COR-L47 (cell line): ENCODE results near the gene KIRREL3.

ENCODE experiments used
- DNase-seq: peaks from one replicate; lab custom pipeline; 2025; lab: John Stamatoyannopoulos, UW

Gene KIRREL3

DNA sequence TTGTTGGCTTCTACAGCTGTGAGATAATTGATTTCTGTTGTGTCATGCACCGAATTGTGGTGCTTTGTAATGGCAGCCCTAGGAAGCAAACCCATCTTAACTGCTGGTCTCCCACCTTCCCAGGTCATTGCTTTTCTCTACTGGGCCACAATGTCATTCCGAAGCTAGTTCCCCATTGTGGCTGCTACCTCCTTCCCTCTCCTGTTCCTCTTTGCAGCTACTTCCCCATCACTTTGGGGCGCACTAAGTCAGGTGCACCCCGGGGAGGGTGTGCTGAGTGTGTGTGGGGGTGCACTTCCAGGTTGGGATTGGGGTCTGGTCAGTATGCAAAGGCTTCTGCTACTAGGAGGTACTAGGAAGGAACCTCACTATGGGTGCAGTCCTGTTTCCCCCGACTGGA is 535.8 kb downstream of the KIRREL3 start:
- DNase-seq = no peak

DNA sequence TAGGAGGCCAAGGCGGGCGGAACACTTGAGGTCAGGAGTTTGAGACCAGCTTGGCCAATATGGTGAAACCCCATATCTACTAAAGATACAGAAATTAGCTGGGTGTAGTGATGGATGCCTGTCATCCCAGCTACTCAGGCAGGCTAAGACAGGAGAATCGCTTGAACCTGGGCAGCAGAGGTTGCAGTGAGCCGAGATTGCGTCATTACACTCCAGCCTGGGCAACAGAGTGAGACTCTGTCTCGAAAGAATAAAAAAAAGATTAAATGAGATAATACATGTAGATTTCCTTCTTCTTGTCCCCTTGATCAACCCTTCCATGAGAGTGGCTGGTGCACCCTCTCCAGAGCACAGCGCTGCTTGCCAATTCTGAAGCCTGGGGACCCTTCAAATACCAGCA is 538.1 kb downstream of the KIRREL3 start:
- no peak for DNase-seq

DNA sequence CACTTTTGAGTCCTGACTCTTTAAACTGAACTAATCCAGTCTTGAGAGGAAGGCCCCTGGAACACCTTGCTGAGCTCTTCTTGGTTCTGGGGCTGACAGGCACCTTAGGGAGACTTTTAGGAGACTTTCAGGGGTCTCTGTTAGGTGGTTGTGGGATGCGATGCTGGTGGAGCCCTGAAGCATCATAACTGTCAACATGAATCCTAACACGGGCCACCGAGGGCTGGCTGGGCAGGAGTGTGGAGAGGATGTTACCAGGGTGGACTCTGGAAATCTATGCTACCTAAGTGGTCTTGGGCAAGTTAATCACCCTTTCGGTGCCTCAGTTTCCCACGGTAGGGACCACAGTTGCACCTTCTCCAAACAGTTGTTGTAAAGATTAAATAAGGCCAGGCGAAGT is 538.6 kb downstream of the KIRREL3 start:
- DNase-seq = no peak

DNA sequence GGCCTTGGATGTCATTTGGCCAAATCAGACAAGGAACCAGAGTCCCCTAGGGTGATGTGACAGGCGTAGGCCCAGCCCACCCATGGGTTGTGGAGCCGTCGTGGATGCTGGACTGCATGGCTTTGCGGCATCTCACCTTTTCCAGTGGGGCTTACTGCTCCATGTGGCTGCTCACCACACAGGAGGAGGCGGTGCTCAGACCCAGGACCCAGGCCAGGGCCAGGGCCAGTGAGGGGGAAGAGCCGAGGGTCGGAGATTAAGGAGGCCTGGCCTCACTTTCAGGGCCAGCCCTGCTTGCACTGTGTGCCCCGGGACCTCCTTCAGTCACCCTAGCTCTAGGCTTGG is 539.5 kb downstream of the KIRREL3 start:
- DNase-seq = no peak

DNA sequence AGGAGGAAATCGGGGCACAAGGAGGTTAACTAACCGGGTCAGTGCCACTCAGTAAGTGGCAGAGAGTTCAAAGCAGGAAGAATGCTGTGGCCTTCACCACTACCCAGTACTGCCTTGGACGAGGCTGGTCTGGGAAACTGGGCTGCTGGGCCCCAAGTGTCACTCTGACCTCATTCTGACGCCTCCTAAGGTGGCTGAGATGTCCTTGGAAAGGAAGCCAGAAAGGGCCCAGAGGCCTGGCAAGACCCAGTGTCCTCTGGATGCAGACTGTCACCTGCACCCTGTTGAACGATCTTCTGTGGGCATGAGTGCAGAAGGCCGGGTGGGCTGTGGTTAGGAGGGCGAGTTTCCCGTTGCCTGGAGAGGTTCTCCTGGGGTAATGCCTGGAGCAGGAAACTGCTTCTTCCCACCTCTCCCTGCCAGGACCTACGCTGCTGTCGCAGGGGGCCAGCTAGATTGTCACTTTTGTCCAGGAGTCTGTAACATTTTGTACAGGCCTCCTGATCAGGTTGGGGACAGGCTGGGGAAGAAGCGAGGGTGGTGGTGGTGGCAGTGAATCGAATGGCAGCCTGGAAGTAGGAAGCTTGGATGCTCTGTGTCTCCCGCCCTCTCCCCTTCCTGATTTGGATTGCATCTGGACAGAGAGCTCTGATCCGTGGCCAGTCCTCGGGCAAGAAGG is 540.0 kb downstream of the KIRREL3 start:
- no peak for DNase-seq

DNA sequence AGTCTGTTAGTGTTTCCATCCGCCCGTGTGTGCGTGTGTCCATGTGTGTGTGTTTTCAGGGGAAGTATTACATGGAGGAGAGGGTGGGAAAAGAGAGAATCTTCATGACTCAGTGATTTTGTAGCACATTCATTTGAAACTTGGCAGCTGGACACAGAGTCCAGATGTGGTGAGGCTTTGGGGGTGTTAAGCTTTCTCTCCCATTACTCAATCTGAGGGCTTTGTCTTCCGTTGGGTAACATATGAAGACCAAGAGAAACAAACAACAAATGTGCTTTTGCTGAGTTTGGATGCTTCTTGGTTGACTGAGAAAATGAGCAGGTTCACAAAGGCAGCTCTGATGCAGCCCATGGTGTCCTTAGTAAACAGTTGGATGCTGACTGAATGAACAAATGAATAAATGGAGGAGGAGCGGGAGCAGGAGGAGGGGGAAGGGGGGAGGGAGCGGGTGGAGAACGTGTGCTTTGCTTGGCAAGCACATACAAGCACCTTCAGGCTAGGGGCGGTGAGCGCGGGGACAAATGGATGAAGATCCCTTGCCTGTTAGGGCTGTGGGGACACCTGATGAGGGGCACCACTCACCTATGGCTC is 540.8 kb downstream of the KIRREL3 start:
- no peak for DNase-seq

DNA sequence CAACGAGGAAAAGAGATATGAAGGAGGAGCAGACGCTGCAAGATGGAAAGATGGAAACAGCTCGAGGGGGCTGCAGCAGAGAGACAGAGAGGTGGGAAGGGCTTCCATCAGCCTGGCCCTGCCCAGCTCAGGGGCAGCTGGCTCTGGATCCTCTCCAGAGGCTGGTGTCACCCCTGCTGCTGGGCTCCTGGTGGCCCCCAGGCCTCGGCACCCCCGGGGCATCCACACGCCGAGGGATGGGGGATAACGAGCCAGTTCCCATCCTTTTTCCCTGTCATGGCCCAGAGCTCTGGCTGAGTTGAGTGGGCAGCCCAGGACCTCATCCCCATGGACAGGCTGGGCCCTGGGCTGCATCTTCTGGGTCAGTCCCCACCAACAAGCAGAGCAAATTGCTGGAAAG is 542.8 kb downstream of the KIRREL3 start:
- DNase-seq = no peak

DNA sequence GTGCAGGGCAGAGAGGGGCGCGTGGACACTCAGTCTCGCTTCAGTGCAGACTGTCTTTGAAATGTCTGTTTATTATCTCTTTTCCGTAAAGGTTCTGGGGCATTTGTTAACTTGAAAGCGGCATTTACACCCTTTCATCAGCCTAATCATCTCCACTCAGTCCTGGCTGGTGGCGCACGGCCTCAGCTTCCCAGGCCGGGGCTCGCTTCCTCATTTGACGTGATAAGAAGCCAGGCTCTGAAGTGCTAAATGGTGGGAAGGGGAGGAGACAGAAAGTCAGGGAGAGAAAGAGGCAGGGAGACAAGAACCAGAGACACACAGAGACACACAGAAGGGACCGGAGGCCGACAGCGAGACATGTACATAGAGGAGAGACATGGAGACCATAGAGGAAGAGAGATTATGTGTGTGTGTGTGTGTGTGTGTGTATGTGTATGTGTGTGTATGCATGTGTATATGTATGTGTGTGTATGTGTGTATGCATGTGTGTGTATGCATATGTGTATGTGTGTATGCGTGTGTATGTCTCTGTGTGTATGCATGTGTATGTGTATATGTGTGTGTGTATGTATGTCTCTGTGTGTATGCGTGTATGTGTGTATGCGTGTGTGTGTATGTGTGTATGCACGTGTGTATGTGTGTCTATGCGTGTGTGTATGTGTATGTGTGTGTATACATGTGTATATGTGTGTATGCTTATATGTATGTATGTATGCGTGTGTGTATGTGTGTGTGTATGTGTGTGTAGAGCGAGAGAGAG is 543.6 kb downstream of the KIRREL3 start:
- DNase-seq = no peak

DNA sequence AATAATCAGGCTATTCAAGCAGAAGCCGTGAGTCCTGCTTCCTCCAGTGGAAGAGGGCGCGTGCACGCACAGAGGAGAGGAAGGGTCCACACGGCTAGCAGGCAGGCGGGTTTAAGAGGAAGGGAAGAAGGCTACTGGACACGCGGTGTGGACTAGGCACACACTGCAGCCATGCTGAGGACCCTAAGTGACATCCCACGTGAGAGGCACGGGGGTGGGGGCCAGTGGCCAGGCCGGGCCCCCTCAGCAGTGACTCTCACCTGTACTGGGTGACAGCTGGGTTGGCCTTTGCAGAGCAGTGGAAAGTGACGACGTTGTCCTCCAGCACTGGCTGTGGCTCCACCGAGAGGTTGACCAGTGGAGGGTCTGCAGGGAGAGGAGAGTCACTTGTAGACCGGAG is 544.5 kb downstream of the KIRREL3 start:
- DNase-seq = no peak

DNA sequence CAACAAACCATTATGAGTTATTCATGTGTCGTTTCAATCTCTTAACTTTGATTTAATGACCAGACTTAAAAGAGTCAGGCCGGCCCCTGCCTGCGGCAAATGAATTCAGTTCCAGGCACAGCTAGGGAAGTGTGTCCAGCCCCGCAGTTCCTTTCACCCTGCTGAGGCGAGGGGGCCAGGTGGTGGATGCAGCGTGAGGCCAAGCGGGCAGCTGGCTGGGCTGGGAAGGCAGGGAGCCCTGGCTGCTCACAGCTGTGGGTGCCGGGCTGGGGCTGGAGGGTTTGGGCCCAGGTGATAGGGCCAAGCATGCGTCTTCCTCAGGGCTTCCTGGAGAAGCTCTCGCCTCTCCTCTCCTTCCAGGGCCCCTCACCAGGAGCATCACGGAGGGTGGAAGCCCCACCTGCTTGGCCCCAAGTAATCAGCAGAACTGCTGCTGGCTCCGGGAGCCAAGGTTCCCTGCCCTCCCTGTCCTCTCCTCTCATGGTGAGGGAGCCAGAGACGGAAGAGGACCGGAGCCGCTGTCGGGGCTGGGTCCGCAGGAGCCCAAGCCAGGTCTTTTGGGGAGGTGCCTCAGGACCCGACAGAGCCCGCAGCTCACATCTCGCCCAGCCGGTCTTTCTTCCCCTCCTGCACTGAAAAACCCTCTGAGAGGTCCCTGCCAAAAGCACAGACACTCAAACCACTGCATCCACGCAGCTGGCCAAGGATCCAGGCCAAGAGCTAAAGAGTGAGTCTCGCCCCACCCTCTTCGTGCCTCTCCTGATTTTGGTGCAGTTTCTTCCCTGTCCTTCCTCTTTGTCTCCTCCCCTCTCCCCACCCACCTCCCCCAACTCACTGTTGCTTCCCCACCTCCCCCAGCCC is 548.1 kb downstream of the KIRREL3 start:
- DNase-seq = no peak

DNA sequence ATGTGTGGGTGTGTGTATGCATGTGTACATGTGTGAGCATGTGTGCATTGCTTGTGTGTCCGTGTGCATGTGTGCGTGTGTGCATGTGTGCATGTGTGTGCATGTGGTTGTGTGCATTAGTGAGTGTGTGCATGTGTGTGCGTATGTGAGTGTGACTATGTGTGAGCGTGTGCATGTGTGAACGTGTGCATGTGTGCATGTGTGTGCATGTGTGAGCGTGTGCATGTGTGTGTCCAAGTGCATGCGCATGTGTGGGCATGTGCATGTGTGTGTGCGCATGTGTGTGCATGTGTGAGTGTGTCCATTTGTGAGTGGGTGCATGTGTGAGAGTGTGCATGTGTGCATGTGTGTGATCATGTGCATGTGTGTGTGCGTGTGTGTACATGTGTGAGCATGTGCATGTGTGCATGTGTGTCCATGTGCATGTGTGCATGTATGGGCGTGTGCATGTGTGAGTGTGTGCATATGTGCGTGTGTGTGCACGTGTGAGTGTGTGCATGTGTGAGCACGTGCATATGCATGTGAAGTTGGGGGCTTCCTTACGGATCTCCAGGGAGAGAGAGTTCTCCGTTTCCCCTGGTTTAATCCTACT is 549.3 kb downstream of the KIRREL3 start:
- no peak for DNase-seq

DNA sequence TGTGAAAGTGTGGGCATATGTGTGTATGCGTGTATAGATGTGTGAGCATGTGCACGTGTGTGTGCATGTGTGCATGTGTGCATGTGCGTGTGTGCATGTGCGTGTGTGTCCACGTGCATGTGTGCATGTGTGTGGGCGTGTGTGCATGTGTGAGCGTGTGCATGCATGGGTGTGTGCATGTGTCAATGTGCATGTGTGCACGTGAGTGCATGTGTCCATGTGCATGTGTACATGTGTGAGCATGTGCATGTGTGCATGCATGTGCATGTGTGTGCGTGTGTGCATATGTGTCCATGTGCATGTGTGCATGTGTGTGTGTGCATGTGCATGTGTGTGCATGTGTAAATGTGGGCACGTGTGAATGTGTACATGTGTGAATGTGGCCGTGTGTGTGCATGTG is 549.8 kb downstream of the KIRREL3 start:
- DNase-seq = no peak

DNA sequence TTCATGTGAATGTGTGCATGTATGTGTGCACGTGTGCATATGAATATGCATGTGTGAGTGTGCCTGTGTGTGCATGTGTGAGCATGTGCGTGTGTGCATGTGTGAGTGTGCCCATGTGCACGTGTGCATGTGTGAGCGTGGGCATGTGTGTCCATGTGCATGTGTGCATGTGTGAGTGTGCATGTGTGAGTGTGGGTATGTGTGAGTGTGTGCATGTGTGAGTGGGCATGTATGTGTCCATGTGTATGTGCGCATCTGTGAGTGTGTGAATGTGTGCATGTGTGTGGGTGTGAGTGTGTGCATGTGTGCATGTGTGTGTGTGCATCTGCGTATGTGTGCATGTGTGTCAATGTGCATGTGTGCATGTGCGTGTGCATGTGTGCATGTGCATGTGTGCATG is 550.4 kb downstream of the KIRREL3 start:
- DNase-seq = no peak

DNA sequence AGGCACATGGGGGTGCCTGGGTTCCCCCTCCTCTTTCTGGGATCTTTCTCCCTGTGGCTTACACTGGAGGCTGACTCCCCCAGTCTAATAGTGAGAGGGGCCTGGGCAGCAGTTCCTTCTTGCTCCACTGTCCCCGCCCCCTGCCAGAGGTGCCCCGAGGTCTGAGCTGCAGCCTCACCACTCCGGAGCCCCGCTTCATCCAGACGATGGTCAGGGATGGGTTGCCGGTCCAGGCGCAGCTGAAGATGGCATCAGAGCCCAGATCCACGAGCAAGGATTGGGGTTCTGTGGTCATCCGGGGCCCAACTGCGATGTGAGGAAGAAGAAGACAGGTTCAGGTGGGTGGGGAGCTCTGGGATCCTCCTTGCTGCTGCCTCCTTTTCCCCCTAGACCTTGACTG is 554.0 kb downstream of the KIRREL3 start:
- no peak for DNase-seq

DNA sequence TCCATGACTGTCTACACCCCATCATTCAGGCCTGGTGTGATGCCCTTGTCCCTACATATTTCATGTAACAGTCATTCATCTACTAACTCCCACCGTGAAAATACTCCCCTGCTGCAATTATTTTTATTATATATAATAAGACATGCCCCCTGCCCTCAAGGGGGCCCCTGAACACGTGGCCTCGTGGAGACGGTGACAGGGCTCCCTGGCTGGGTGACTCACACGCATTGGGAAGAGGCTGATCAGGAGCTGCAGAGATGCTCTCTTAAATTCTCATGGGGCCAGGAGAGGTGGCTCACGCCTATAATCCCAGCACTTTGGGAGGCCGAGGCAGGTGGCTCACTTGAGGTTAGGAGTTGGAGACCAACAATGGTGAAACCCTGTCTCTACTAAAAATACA is 556.5 kb downstream of the KIRREL3 start:
- no peak for DNase-seq

DNA sequence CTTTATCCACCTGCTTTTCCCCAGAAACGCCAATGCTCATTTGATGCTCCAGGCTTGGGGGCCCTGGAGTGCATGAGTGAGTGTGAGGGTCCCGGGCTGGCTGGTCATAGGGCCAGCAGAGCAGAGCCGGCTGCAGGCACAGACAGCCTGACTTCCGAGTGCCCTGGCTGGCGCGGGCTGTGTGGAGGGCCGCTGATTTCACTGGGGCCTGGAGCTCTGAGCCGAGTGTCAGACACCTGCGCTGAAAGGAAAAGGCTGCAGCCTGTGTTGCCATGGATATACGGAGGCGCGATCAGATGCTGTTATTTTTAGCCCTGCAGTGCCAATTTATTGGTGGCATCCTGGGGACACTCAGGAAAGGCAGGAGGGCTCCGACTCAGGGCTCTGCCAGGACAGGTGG is 557.5 kb downstream of the KIRREL3 start:
- DNase-seq = peak; percentile 29

DNA sequence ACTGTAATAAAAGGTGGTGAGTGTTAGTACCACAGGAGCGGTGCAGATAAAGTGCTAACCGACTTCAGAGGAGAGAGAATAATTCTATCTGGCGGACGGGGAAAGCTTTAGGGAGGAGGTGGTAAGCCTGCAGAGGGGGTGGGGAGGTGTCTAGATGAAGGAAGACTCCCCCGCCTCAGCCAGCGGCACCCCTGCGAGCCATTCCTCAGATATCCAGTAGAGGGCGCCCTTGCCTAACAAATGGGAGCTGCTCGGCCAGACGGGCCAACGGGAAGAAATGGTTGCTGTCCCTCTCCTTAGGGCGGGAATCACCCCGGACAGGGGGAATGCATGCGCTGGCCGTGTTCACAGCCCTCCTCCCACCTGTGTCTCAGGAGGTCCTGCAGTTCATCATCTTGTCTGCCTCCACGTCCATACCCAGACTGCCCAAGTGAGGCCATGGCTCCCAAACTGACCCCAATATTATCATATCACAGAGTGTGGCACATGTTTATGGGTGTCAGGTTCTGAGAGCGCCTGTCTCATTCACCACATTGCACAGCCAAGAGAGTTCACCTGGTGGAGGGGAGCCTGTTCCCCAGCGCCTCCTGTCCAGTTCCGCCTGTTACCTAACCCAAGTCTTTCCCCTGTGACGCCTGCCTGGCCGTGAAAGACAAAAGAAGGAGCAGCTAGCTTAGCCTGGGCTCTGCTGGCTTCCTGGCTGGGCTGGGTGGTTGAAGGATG is 559.6 kb downstream of the KIRREL3 start:
- peak; percentile 75 for DNase-seq

DNA sequence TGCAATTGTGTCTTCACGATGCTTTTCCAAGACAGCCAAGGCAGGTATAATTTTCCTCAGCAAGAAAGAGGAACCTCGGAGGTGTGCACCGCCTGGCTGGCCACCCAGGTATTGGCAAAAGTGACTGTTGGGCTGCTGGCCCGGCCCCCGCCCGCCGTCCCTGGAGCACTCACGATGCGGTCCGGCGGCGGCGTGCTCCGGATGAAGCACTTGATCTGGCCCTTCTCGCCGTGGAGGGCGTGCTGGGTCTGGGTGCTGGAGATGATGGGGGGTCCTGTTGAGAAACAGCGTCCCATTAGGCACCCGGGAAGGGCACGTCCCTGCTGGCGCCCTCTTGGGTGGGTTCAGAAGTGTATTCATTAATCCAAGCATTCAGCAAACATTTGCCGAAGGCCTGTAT is 560.3 kb downstream of the KIRREL3 start:
- no peak for DNase-seq

DNA sequence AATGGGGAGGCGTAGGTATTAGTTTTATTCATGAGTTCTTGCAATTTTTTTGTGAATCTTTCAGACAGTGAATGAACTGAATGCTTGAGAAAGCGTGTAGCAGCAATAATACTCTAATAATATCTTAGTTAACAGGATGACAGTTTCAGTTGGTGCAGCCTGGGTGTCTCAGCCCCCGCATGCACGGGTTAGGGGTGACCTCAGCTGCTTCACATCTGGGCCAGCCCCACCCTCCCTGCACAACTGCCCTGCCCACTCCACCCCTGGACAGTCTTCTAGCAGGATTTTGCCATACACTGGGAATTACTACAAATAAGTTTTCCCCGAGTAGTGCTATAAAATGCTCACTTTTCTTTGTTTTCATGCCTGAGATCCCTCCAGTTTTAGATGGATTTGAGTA is 561.9 kb downstream of the KIRREL3 start:
- no peak for DNase-seq

DNA sequence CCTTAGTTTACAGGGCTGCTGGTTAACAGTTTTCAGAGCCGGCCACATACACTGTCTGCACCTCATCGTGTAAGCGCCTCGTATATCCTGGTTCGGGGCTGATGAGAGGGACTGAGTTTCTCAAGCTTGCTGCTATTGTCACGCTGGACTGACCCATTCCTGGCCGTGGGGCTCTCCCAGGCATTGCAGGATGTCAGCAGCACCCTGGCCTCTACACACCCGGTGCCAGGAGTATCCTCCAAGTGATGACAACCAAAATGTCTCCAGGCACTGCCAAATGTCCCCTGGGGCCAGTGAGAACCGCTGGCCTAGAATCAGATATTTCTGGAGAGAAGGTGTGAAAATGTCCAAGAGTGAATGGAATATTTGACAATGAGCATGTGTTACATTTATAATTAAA is 562.3 kb downstream of the KIRREL3 start:
- no peak for DNase-seq

DNA sequence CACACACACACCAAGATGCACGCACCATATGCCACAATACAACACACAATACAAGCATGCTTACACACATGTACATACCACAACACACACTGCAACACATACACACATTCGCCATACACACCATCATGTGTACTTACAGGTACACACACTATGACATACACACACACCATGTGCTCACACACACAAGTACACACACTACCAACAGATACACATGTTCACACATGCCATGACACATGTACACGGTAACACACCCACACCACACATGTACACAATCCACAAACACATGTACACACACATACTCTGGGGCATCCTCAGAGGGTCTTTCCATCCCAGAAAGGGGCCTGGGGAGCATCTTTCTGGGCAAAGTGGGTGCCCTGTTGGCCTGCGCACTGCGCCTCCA is 562.8 kb downstream of the KIRREL3 start:
- no peak for DNase-seq
